ENCODE results near the gene TIMM8A.
"Not testable (repeated sequence)": the region's sequence is repeated elsewhere in the genome, so short reads cannot be mapped to it uniquely, and the experiment has no call there.

Gene TIMM8A

DNA sequence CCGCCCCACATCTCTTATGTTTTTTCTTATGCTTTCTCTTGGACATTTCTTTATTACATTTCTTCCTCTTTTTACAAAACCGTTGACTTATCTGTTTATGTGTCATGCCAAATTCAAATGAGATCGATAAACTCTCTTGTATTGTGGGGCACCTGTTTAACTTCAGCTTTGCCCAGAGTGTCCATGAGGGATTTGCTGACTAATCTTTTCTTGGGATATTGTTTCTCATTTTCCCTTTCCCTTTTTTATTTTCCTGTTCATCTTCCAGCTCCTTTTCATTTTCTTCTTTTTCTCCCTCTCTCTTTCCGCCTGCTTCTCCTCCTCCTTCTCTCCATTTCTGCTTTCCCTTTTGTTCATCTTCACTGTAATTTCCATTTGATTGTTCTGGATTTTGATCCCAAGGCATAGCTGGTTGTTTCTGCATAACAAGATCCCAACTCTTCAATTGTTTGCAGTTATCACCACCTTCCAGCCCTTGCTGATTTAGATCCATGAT is 10.7 kb downstream of the TIMM8A start:
- H3K27ac ChIP-seq = no peak overlapping the region
- ChIA-PET CTCF (no interaction called here), POLR2A (ENCODE audit: low non-redundant PET) (no interaction called here)
- TF ChIP-seq, protein P1, sequence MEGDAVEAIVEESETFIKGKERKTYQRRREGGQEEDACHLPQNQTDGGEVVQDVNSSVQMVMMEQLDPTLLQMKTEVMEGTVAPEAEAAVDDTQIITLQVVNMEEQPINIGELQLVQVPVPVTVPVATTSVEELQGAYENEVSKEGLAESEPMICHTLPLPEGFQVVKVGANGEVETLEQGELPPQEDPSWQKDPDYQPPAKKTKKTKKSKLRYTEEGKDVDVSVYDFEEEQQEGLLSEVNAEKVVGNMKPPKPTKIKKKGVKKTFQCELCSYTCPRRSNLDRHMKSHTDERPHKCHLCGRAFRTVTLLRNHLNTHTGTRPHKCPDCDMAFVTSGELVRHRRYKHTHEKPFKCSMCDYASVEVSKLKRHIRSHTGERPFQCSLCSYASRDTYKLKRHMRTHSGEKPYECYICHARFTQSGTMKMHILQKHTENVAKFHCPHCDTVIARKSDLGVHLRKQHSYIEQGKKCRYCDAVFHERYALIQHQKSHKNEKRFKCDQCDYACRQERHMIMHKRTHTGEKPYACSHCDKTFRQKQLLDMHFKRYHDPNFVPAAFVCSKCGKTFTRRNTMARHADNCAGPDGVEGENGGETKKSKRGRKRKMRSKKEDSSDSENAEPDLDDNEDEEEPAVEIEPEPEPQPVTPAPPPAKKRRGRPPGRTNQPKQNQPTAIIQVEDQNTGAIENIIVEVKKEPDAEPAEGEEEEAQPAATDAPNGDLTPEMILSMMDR (conservative IDR thresholded peaks at IDR 0.05; ENCODE audit: low read depth) = no peak
- DNase-seq (ENCODE audit: low spot score) = no peak

DNA sequence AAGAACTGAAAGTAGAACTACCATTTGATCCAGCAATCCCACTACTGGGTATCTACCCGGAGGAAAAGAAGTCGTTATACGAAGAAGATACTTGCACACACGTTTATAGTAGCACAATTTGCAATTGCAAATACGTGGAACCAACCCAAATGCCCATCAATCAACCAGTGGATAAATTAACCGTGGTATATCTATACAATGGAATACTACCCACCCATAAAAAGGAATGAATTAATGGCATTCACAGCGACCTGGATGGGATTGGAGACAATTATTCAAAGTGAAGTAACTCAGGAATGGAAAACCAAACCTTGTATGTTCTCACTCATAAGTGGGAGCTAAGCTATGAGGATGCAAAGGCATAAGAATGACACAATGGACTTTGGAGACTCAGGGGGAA is 14.2 kb downstream of the TIMM8A start:
- DNase-seq (ENCODE audit: low spot score); CTCF ChIA-PET; POLR2A ChIA-PET (ENCODE audit: low non-redundant PET): not testable (repeated sequence)

DNA sequence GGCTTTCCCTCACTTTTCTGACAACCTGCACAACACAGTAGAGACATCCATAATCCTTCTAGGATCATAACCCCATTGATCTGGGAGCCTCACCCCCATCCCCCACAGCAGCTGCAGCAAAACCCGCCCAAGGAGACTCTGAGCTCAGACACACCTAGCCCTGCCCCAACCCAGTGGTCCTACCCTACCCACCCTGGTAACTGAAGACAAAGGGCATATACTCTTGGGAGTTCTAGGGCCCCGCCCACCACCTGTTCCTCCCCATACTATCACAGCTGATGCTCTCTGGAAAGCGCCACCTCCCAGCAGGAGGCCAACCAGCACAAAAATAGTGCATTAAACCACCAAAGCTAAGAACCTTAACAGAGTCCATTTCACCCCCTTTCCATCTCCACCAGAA is 21.9 kb downstream of the TIMM8A start:
- CTCF ChIA-PET = interaction anchor here (0.7 kb wide), 1 partner anchor 526 kb away, joined by 4 read pairs; no protein-coding TSS in a partner anchor
- DNase-seq (ENCODE audit: low spot score); POLR2A ChIA-PET (ENCODE audit: low non-redundant PET); H3K27ac ChIP-seq: not testable (repeated sequence)

More for the DNA sequence above, 14.2 kb downstream of the TIMM8A start:
- H3K27ac ChIP-seq = not testable (repeated sequence)

DNA sequence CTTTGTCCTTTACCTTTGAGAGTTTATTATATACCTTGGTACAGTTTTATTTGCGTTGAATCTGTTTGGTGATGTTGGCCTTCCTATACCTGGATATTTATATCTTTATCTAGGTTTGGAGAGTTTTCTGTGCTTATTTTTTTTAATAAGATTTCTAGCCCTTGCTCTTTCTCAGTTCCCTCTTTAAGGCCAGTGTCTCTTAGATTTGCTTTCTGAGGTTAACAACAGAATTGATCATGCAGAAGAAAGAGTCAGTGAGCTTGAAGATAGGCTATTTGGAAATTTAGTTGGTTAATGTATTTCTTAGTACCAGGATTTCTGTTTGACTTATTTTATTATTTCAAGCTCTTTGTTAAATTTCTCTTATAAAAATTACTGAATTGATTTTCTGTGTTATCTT is 44.8 kb downstream of the TIMM8A start:
- TF ChIP-seq, protein P1 (conservative IDR thresholded peaks at IDR 0.05; ENCODE audit: low read depth) = no peak
- no peak for DNase-seq (ENCODE audit: low spot score)
- POLR2A ChIA-PET (ENCODE audit: low non-redundant PET) = no interaction called here
- CTCF ChIA-PET = no interaction called here
- no peak overlapping the region for H3K27ac ChIP-seq
